ENCODE results near the gene POLE3.
"Not testable (repeated sequence)": the region's sequence is repeated elsewhere in the genome, so short reads cannot be mapped to it uniquely, and the experiment has no call there.

POLE3 gene

DNA sequence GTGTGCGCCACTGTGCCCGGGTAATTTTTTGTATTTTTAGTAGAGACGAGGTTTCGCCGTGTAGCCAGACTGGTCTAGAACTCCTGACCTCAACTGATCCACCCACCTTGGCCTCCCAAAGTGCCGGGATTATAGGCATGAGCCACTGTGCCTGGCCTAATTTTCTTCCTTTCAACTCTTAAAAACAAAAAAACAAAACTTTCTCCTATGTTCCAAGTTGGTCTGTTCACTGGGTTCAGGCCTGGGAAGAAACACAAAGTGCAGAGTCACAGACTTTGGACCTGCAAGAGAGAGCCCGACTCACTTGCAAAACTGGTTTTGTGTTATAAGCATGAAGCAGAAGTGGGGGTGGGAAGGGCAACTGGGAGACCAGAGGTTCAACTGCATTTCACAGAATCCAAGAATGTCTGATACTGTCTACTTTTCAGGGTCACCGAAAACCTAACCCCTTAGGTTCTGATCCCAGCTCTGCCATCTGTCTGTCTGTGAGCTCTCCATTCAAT, 28.5 kb downstream of the POLE3 start:
- no peak for DNase-seq (ENCODE audit: insufficient read length)
- no peak for TF ChIP-seq POLR2AphosphoS5 (IDR thresholded peaks at IDR 0.05; ENCODE audit: low read depth, low read length)
- no peak for TF ChIP-seq POLR2A (IDR thresholded peaks at IDR 0.05; ENCODE audit: low read depth, low read length)
- TF ChIP-seq TAF1 (IDR thresholded peaks at IDR 0.05; ENCODE audit: borderline replicate concordance, low read depth, low read length) = no peak
- no peak for FAIRE-seq

DNA sequence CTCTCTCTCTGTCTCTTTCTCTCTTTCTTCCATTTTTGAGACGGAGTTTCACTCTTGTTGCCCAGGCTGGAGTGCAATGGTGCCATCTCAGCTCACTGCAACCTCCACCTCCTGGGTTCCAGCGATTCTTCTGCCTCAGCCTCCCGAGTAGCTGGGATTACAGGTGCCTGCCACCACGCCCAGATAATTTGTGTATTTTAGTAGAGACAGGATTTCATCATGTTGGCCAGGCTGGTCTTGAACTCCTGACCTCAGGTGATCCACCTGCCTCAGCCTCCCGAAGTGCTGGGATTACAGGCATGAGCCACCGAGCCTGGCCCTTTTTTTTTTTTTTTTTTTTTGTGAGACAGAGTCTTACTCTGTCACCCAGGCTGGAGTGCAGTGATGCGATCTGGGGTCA, 29.0 kb downstream of the POLE3 start:
- not testable (repeated sequence) for DNase-seq (ENCODE audit: insufficient read length); FAIRE-seq

DNA sequence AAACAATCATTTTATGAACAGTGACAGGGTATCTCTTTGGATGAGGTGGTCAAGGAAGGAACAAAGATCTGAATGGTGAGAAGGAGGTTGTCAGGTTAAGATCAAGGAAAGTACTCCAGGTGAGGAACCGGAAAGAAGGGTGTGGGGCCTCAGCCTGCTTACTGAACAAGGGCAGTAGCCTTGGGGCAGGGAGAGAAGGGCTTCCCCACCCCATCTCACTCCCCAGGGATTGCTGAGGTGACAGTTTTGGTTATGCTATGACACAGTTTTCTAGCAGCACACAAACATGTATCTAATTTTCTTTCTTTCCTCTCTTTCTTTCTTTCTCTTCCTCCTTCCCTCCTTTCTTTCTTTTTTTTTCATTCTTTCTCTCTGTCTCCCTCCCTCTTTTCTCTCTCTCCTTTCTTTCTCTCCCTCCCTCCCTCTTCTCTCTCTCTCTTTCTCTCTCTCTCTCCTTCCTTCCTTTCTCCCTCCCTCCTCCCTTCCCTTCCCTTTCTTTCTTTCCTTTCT, 29.6 kb downstream of the POLE3 start:
- FAIRE-seq = peak; percentile 56
- TF ChIP-seq POLR2A (IDR thresholded peaks at IDR 0.05; ENCODE audit: low read depth, low read length) (no peak), POLR2AphosphoS5 (IDR thresholded peaks at IDR 0.05; ENCODE audit: low read depth, low read length) (no peak), TAF1 (IDR thresholded peaks at IDR 0.05; ENCODE audit: borderline replicate concordance, low read depth, low read length) (no peak)

DNA sequence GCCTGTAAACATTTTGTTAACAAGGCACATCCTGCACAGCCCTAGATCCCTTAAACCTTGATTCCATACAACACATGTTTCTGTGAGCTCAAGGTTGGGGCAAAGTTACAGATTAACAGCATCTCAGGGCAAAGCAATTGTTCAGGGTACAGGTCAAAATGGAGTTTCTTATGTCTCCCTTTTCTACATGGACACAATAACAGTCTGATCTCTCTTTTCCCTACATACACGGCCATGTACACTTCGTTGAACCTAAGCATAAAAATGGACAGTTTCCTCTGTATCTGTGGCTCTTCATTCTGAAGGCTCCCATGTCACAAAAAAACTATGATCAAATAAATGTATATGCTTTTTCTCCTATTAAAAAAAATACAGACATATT, 30.7 kb downstream of the POLE3 start:
- not testable (repeated sequence) for DNase-seq (ENCODE audit: insufficient read length); FAIRE-seq

More for the DNA sequence above, 29.6 kb downstream of the POLE3 start:
- DNase-seq (ENCODE audit: insufficient read length) = no peak

DNA sequence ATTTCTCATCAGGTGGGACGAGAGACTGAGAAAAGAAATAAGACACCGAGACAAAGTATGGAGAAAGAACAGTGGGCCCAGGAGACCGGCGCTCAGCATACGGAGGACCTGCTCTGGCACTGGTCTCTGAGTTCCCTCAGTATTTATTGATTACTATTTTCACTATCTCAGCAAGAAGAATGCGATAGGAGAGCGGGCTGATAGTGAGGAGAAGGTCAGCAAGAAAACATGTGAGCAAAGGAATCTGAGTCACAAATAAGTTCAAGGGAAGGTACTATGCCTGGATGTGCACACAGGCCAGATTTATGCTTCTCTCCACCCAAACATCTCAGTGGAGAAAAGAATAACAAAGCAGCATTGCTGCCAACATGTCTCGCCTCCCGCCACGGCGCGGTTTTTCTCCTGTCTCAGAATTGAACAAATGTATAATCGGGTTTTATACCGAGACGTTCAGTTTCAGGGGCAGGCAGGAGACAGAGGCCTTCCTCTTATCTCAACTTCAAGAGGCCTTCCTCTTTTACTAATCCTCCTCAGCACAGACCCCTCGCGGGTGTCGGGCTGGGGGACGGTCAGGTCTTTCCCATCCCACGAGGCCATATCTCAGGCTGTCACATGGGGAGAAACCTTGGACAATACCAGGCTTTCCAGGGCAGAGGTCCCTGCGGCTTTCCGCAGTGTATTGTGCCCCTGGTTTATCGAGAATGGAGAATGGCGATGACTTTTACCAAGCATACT, 31.2 kb downstream of the POLE3 start:
- not testable (repeated sequence) for FAIRE-seq; DNase-seq (ENCODE audit: insufficient read length)

DNA sequence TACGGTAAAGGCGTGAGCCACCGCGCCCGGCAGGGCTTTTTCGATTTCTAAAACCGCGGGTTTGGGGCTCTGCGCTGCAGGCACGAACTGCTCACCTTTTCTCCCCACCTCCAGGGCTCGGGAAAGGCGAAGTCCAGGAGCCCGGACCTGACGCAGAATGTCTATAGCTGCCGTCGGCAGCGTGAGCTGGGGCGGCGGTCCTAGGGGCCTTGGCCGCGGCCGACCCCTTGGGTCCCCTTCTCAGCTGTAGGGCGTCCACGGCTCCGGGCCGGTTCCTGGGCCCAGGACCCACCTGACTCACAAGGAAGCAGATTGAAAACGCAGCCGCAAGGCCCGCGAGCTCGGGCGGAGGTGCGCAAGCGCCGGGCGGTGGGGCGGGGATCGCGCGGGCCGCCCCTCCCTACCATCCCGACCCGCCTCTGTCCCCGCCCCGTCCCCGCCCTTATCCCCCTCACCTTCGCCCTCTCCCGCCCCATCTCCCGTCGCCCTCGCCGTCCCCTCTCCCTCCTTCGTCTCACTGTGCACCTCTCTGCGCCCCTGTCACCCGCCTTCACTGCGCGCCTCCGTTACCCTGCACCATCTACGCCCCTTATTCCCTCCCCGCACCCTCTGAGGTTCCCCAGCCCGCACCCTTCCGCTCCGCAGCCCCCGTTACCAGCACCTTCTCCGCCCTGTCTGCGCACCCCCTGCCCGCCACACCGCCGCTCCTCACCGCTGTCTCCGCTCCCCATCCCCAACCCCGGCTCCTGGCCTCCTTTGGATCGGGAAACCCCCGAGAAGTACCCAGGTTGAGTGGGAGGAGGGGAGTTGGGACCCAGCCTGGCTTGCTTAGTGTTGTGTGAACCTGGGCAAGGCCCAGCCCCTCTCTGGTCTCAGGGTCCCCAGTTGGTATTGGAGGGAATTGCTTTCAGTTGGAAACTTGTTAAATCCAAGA, 33.6 kb downstream of the POLE3 start, which contains the start of gene HDHD3:
Gene HDHD3, minus strand, starts transcription at position 353 of the 934 bp plus-strand sequence. CDS start 2,632 bp downstream, outside the sequence.
- FAIRE-seq (peak; percentile 71), DNase-seq (ENCODE audit: insufficient read length) (peak; percentile 94)
- TF ChIP-seq POLR2A (IDR thresholded peaks at IDR 0.05; ENCODE audit: low read depth, low read length) (peak; percentile 66; the same call in 1 of the 2 replicates), TAF1 (IDR thresholded peaks at IDR 0.05; ENCODE audit: borderline replicate concordance, low read depth, low read length) (peak; percentile 66; the same call in 1 of the 2 replicates), POLR2AphosphoS5 (IDR thresholded peaks at IDR 0.05; ENCODE audit: low read depth, low read length) (0 out of 2 replicates have a peak, but pooled peaks have one; percentile 50)

DNA sequence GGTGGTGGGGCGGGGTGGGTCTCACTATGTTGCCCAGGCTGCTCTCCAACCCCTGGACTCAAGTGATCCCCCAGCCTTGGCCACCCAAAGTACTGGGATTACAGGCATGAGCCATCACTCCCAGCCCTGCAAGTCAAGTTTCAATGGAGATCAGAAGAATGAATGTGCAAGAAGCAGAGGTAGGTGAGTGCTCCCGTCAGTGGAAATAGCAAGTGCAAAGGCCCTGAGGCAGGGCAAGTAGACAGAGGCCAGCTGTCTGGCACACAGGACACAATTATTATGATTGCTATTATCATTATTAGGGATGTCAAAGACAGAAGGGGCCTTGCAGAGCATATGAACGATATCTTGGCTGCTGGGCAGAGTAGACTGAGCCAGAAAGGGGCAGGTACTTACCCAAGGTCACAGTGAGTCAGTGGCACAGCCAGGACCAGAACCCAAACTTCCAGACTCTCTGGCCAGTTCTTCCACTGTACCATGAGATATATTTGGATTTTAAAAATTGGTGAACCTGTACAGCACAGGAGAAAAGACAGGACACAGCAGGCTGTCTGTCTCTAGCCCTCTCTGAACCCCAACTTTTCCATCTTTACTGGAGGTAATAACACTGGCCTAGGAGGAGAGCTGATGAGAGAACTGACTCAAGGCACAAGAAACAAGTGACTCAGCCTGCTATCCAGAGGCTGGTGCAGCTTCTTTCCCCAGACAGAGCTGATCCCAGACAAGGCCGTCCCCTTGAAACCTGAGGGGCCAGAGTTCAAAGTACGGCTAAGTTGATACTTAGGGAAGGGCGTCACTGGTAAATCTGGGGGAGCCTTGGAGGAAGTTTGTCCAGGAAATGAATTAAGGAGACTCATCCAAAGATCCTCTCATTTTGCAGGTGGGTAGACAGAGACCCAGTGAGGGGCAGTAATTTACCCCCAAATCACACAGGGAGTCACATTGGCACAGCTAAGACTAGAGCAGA, 35.1 kb downstream of the POLE3 start:
- TF ChIP-seq POLR2AphosphoS5 (IDR thresholded peaks at IDR 0.05; ENCODE audit: low read depth, low read length) (no peak), TAF1 (IDR thresholded peaks at IDR 0.05; ENCODE audit: borderline replicate concordance, low read depth, low read length) (no peak), POLR2A (IDR thresholded peaks at IDR 0.05; ENCODE audit: low read depth, low read length) (no peak)
- no peak for DNase-seq (ENCODE audit: insufficient read length)
- no peak for FAIRE-seq

DNA sequence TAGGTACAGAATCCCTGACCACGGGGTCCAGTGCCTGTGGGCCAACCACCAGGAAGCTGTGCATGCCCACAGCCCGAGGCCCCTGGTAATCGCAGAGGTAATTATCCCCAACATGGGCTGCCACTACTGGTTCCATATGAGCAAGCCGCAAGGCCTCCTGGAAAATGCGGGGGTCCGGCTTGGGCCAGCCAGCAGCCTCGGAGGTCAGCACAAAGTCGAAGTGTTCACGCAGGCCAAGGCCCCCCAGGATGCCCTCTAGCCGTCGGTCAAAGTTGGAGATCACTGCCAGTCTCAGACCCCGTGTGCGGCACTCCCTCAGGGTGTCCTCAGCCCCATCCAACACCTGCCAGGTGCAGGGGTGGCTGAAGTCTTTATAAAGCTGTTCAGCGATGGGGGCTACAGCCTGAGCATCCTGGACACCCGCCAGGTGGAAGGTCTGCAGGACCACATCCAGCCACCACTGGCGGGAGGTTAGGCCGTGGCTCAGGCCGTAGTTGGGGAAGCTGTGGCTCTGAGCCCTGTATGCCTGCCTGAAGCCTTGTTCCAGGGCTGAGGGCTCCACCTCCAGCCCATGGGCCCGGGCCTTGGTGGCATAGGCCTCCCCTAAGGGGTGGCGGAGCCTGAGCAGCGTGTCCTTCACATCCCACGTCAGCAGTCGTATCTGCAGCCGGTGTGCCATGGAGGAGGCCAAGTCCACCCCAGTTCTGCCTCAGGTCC, 36.6 kb downstream of the POLE3 start:
- TF ChIP-seq TAF1 (IDR thresholded peaks at IDR 0.05; ENCODE audit: borderline replicate concordance, low read depth, low read length) = no peak
- TF ChIP-seq POLR2AphosphoS5 (IDR thresholded peaks at IDR 0.05; ENCODE audit: low read depth, low read length) = no peak
- no peak for TF ChIP-seq POLR2A (IDR thresholded peaks at IDR 0.05; ENCODE audit: low read depth, low read length)
- no peak for FAIRE-seq
- DNase-seq (ENCODE audit: insufficient read length) = no peak

DNA sequence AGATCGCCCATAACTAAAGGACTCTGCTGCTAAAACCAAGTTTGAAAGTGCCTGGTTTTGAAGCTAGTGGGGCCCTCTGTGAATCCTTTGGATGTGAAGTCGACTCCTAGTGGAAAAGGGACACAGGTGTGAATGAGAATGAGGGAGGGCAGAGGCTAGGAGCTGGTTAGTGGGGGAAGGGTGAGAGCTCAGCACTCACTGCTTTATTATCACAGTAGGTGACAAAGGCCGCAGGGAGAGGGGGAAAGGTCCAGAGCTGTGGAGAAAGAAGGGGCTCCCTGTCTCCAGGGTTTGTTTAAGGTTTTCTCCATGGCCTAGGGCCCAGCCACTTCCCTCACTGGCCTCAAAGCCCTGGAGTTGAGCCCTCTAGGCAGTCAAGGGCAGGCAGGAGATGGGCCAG, 37.2 kb downstream of the POLE3 start:
- DNase-seq (ENCODE audit: insufficient read length) (no peak), FAIRE-seq (no peak)
- no peak for TF ChIP-seq POLR2AphosphoS5 (IDR thresholded peaks at IDR 0.05; ENCODE audit: low read depth, low read length)
- TF ChIP-seq TAF1 (IDR thresholded peaks at IDR 0.05; ENCODE audit: borderline replicate concordance, low read depth, low read length) = no peak
- no peak for TF ChIP-seq POLR2A (IDR thresholded peaks at IDR 0.05; ENCODE audit: low read depth, low read length)

DNA sequence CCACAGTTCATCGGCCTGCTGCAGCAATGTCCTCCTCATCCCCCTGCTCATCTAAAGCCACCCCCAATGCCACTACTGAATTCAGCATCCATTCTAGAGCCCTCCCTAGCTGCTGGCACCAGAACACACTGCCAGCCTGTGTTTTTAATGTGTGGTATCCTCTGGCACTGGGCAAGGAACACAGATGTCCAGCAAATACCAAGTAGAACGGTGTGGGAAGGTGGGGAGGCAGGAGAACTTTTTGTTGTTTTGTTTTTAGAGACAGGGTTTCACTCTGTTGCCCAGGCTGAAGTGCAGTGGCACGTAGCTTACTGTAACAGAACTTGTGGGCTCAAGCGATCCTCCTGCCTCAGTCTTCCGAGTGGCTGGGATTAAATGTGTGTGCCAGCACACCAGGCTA, 38.4 kb downstream of the POLE3 start:
- no peak for FAIRE-seq
- TF ChIP-seq POLR2A (IDR thresholded peaks at IDR 0.05; ENCODE audit: low read depth, low read length) (no peak), POLR2AphosphoS5 (IDR thresholded peaks at IDR 0.05; ENCODE audit: low read depth, low read length) (no peak), TAF1 (IDR thresholded peaks at IDR 0.05; ENCODE audit: borderline replicate concordance, low read depth, low read length) (no peak)
- DNase-seq (ENCODE audit: insufficient read length) = no peak

All from GM12892 (cell line).